GM19328 (cell line): ENCODE measurements around the gene EI24.
A peak's percentile ranks its signal among the peaks of the same experiment; 100 is the strongest.

ENCODE experiments used
- ATAC-seq: cut with Tn5 transposase; IDR thresholded peaks from one replicate; pipeline ENCODE4 v1.9.1; 2021; ENCODE audit warnings: mild to moderate bottlenecking, moderate library complexity; ENCODE audit not compliant: unreplicated experiment

Gene EI24

DNA sequence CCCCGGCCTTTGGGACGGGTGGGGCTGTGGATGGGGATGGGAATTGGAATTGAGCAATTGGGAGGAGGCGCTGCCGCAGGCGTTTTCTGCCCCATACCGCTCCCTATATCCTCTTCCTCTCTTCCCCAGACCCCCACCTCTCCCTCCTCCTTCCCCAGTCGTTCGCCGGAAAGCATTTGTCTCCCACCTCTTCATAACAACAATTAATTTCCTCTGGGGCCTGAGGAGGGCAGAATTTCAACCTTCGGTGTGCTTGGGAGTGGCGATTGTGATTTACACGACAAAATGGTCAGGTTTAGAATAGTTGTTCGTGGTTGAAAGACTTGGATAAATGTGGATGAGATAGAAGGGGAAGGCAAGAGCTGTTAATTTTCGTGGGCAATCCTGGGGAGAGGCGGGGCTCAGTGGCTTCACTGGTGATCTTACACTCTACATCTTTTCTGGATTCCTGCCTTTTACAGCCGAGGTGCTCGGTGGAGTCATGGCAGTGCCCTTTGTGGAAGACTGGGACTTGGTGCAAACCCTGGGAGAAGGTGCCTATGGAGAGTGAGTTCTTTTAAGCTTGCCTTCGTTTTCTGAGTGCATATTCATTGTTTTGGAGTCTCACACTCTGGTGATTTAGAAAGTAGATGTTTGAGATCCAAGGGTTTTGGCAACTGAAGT, 57.1 kb downstream of the EI24 start:
- peak; percentile 14 for ATAC-seq

DNA sequence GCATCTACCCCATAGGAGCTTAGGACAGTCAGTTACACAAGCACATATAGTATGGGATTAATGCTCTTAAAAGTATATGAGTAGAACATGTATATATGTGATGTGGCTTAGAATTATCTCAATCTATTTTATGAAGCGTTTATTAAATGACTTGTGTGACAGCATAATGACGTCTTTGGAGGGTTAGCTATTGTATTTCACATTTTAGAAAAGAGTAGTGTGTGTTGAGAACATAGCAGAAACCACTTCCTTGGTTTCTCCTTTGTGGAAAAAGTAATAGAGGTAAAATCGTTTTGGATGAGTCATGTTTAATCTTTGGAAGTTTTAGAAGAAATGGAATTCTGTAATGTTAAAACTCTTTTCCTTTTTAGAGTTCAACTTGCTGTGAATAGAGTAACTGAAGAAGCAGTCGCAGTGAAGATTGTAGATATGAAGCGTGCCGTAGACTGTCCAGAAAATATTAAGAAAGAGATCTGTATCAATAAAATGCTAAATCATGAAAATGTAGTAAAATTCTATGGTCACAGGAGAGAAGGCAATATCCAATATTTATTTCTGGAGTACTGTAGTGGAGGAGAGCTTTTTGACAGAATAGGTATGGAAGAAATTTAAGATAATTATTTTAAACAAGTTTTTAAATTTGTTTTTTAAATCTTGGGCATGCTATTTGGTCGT, 58.1 kb downstream of the EI24 start:
- ATAC-seq, result no peak
